NCI-H2029 (cell line): ENCODE data around the gene NEXMIF.
"Not testable (repeated sequence)": the region's sequence is repeated elsewhere in the genome, so short reads cannot be mapped to it uniquely, and the experiment has no call there.

Experiments
- DNase-seq: peaks from one replicate; lab custom pipeline; 2025; lab: John Stamatoyannopoulos, UW

Gene NEXMIF

GRCh38 chrX:74925225-74926088 lies at the start of gene NEXMIF:
Gene NEXMIF (minus strand): TSS chrX:74925452.
- DNase-seq: peak; percentile 38

GRCh38 chrX:74961962-74962361 lies 36.7 kb upstream of the NEXMIF start:
- not testable (repeated sequence) for DNase-seq

- no peak for DNase-seq
Observed at GRCh38 chrX:74949717-74950116, 24.5 kb upstream of the NEXMIF start.

GRCh38 chrX:74940414-74940813 lies 15.2 kb upstream of the NEXMIF start:
- no peak for DNase-seq

GRCh38 chrX:74931214-74931613 lies 6.0 kb upstream of the NEXMIF start:
- DNase-seq: no peak

- DNase-seq: peak; percentile 52
Observed at GRCh38 chrX:74924449-74925224, 615 bp downstream of the NEXMIF start.

GRCh38 chrX:74923942-74924448 lies 1.3 kb downstream of the NEXMIF start:
- peak; percentile 44 for DNase-seq

- DNase-seq: no peak
Observed at GRCh38 chrX:74922922-74923543, 2.2 kb downstream of the NEXMIF start.

GRCh38 chrX:74911494-74911893 lies 13.8 kb downstream of the NEXMIF start:
- DNase-seq: no peak

GRCh38 chrX:74906417-74906816 lies 18.8 kb downstream of the NEXMIF start:
- no peak for DNase-seq

GRCh38 chrX:74902806-74903205 lies 22.4 kb downstream of the NEXMIF start:
- peak; percentile 42 for DNase-seq

- DNase-seq: no peak
Observed at GRCh38 chrX:74892561-74892960, 32.7 kb downstream of the NEXMIF start.

GRCh38 chrX:74890676-74891430 lies 34.4 kb downstream of the NEXMIF start:
- DNase-seq: no peak

GRCh38 chrX:74882383-74882782 lies 42.9 kb downstream of the NEXMIF start:
- not testable (repeated sequence) for DNase-seq

GRCh38 chrX:74865725-74866124 lies 59.5 kb downstream of the NEXMIF start:
- no peak for DNase-seq

GRCh38 chrX:74853255-74853654 lies 72.0 kb downstream of the NEXMIF start:
- DNase-seq: no peak

GRCh38 chrX:74835566-74835965 lies 89.7 kb downstream of the NEXMIF start:
- DNase-seq: peak; percentile 0

- not testable (repeated sequence) for DNase-seq
Observed at GRCh38 chrX:74819797-74820196, 105.5 kb downstream of the NEXMIF start.

- DNase-seq: no peak
Observed at GRCh38 chrX:74814681-74815080, 110.6 kb downstream of the NEXMIF start.

GRCh38 chrX:74804574-74804973 lies 120.7 kb downstream of the NEXMIF start:
- DNase-seq: peak; percentile 25

GRCh38 chrX:74800062-74800461 lies 125.2 kb downstream of the NEXMIF start:
- DNase-seq: no peak
